Body of pancreas (tissue), 4 donors: Measurements from ENCODE around the gene OVOL1.

Experiments used
- CTCF ChIP-seq, 7 experiments: fragments of 450-650 bp in 4 of 7; fragments of 200-600 bp in 3 of 7; sonication (generic) in 3 of 7; IDR thresholded peaks; one replicate each; pipeline ENCODE4 v1.5.1; 2016 to 2019; ENCODE audit warnings: antibody characterized with exemption in 7 of 7
- POLR2A ChIP-seq, 3 donors: fragments of 450-650 bp; IDR thresholded peaks; one replicate each; pipeline ENCODE4 v1.6.1; 2016; ENCODE audit warnings: antibody characterized with exemption in 3 of 3, mild to moderate bottlenecking in 2 of 3

- TF ChIP-seq CTCF (IDR thresholded peaks at IDR 0.05), result no peak
- TF ChIP-seq POLR2A (IDR thresholded peaks at IDR 0.05), result no peak
These were observed 20.1 kb downstream of the OVOL1 start for GRCh38 chr11:65806979-65807378.
